ENCODE results near the gene DNMBP.

DNA sequence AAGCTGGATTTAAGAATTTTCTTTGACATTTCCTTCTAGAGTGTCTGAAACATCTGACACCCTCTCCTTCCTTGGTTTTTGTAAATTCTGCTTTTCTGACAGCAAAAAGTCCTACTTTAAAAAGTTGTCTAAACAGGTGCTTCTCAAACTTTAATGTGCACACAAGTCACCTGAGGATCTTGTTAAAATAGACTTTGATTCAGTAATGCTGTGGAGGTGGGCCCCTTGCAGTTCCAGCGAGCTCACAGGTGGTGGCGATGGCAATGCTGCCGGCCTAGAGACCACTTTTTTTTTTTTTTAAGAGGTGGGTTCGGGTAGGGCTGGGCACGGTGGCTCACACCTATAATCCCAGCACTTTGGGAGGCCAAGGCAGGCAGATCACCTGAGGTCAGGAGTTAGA is 150.2 kb downstream of the DNMBP start:
- TF ChIP-seq, protein P1, sequence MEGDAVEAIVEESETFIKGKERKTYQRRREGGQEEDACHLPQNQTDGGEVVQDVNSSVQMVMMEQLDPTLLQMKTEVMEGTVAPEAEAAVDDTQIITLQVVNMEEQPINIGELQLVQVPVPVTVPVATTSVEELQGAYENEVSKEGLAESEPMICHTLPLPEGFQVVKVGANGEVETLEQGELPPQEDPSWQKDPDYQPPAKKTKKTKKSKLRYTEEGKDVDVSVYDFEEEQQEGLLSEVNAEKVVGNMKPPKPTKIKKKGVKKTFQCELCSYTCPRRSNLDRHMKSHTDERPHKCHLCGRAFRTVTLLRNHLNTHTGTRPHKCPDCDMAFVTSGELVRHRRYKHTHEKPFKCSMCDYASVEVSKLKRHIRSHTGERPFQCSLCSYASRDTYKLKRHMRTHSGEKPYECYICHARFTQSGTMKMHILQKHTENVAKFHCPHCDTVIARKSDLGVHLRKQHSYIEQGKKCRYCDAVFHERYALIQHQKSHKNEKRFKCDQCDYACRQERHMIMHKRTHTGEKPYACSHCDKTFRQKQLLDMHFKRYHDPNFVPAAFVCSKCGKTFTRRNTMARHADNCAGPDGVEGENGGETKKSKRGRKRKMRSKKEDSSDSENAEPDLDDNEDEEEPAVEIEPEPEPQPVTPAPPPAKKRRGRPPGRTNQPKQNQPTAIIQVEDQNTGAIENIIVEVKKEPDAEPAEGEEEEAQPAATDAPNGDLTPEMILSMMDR (IDR thresholded peaks at IDR 0.05) = no peak
- TF ChIP-seq EP300 (IDR thresholded peaks at IDR 0.05) = no peak

All from tibial nerve (tissue), 4 donors.